Stimulated activated CD4-positive, alpha-beta T cell treated with anti-CD3 and anti-CD28 coated beads, Interleukin-1b, Interleukin-23, amount 100 ng/mL, for 48 hours (primary cell): ENCODE data around the gene NUDT21.

ENCODE experiments used
- DNase-seq: peaks from one replicate; pipeline ENCODE4 v3.0.0-alpha.2; 2020

NUDT21 gene

GRCh38 chr16:56460101-56460500 lies 9.0 kb upstream of the NUDT21 start:
- DNase-seq = no peak

- no peak for DNase-seq
These were observed 6.9 kb upstream of the NUDT21 start for GRCh38 chr16:56457927-56458470.

GRCh38 chr16:56451753-56452689 lies 889 bp upstream of the NUDT21 start:
- DNase-seq = no peak

- no peak for DNase-seq
These were observed 702 bp downstream of the NUDT21 start for GRCh38 chr16:56450275-56450985.

GRCh38 chr16:56448005-56448404 lies 3.1 kb downstream of the NUDT21 start:
- no peak for DNase-seq

- DNase-seq = no peak
These were observed 3.8 kb downstream of the NUDT21 start for GRCh38 chr16:56447286-56447685.

GRCh38 chr16:56438038-56438437 lies 13.1 kb downstream of the NUDT21 start:
- no peak for DNase-seq

- no peak for DNase-seq
These were observed 14.9 kb downstream of the NUDT21 start for GRCh38 chr16:56436258-56436657.

- no peak for DNase-seq
These were observed 23.0 kb downstream of the NUDT21 start for GRCh38 chr16:56428091-56428490.

GRCh38 chr16:56426585-56426984 lies 24.5 kb downstream of the NUDT21 start:
- no peak for DNase-seq

GRCh38 chr16:56425439-56425832 lies 25.7 kb downstream of the NUDT21 start, which contains the start of gene AMFR:
AMFR (minus strand) TSS chr16:56425545; CDS start chr16:56425327, 218 bp downstream.
- peak; percentile 56 for DNase-seq

GRCh38 chr16:56424791-56425438 lies 26.2 kb downstream of the NUDT21 start:
- peak; percentile 28 for DNase-seq

- no peak for DNase-seq
These were observed 26.7 kb downstream of the NUDT21 start for GRCh38 chr16:56424404-56424764.

- no peak for DNase-seq
These were observed 27.3 kb downstream of the NUDT21 start for GRCh38 chr16:56423584-56424403.

GRCh38 chr16:56422896-56423441 lies 28.2 kb downstream of the NUDT21 start:
- no peak for DNase-seq

GRCh38 chr16:56421976-56422669 lies 29.0 kb downstream of the NUDT21 start:
- no peak for DNase-seq

GRCh38 chr16:56421313-56421712 lies 29.8 kb downstream of the NUDT21 start:
- DNase-seq = no peak

GRCh38 chr16:56420613-56421012 lies 30.5 kb downstream of the NUDT21 start:
- DNase-seq = no peak

- DNase-seq = no peak
These were observed 31.2 kb downstream of the NUDT21 start for GRCh38 chr16:56419740-56420548.

- no peak for DNase-seq
These were observed 34.0 kb downstream of the NUDT21 start for GRCh38 chr16:56417138-56417537.
